Measurements from ENCODE around the gene PPP1R16B.

GRCh38 chr20:38842558-38842981, 37.1 kb downstream of the PPP1R16B start:
- TF ChIP-seq ZNF239 (tag by site-specific recombination; IDR thresholded peaks at IDR 0.05), result no peak
- TF ChIP-seq, protein P1, sequence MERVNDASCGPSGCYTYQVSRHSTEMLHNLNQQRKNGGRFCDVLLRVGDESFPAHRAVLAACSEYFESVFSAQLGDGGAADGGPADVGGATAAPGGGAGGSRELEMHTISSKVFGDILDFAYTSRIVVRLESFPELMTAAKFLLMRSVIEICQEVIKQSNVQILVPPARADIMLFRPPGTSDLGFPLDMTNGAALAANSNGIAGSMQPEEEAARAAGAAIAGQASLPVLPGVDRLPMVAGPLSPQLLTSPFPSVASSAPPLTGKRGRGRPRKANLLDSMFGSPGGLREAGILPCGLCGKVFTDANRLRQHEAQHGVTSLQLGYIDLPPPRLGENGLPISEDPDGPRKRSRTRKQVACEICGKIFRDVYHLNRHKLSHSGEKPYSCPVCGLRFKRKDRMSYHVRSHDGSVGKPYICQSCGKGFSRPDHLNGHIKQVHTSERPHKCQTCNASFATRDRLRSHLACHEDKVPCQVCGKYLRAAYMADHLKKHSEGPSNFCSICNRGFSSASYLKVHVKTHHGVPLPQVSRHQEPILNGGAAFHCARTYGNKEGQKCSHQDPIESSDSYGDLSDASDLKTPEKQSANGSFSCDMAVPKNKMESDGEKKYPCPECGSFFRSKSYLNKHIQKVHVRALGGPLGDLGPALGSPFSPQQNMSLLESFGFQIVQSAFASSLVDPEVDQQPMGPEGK (tag by site-specific recombination; IDR thresholded peaks at IDR 0.05), result no peak
- TF ChIP-seq, protein P2, sequence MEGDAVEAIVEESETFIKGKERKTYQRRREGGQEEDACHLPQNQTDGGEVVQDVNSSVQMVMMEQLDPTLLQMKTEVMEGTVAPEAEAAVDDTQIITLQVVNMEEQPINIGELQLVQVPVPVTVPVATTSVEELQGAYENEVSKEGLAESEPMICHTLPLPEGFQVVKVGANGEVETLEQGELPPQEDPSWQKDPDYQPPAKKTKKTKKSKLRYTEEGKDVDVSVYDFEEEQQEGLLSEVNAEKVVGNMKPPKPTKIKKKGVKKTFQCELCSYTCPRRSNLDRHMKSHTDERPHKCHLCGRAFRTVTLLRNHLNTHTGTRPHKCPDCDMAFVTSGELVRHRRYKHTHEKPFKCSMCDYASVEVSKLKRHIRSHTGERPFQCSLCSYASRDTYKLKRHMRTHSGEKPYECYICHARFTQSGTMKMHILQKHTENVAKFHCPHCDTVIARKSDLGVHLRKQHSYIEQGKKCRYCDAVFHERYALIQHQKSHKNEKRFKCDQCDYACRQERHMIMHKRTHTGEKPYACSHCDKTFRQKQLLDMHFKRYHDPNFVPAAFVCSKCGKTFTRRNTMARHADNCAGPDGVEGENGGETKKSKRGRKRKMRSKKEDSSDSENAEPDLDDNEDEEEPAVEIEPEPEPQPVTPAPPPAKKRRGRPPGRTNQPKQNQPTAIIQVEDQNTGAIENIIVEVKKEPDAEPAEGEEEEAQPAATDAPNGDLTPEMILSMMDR (tag by site-specific recombination; IDR thresholded peaks at IDR 0.05), result no peak
- TF ChIP-seq SP2 (tag by site-specific recombination; IDR thresholded peaks at IDR 0.05), result no peak
- no peak for TF ChIP-seq ZNF221 (tag by site-specific recombination; IDR thresholded peaks at IDR 0.05; ENCODE audit: borderline replicate concordance)
- TF ChIP-seq, protein P3, sequence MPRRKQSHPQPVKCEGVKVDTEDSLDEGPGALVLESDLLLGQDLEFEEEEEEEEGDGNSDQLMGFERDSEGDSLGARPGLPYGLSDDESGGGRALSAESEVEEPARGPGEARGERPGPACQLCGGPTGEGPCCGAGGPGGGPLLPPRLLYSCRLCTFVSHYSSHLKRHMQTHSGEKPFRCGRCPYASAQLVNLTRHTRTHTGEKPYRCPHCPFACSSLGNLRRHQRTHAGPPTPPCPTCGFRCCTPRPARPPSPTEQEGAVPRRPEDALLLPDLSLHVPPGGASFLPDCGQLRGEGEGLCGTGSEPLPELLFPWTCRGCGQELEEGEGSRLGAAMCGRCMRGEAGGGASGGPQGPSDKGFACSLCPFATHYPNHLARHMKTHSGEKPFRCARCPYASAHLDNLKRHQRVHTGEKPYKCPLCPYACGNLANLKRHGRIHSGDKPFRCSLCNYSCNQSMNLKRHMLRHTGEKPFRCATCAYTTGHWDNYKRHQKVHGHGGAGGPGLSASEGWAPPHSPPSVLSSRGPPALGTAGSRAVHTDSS (tag by site-specific recombination; IDR thresholded peaks at IDR 0.05), result no peak
- no peak for TF ChIP-seq ZNF311 (tag by site-specific recombination; IDR thresholded peaks at IDR 0.05; ENCODE audit: borderline replicate concordance)
- TF ChIP-seq YY1 (tag by site-specific recombination; IDR thresholded peaks at IDR 0.05), result no peak
- no peak for TF ChIP-seq ZNF138 (tag by site-specific recombination; IDR thresholded peaks at IDR 0.05; ENCODE audit: borderline replicate concordance)
- TF ChIP-seq ZBTB44 (tag by site-specific recombination; IDR thresholded peaks at IDR 0.05), result no peak
- TF ChIP-seq ELK4 (IDR thresholded peaks at IDR 0.05; ENCODE audit: borderline replicate concordance, low read depth, low read length), result no peak
- no peak for TF ChIP-seq ZNF654 (tag by site-specific recombination; IDR thresholded peaks at IDR 0.05; ENCODE audit: low read depth)
- no peak for TF ChIP-seq MYNN (tag by site-specific recombination; IDR thresholded peaks at IDR 0.05; ENCODE audit: borderline replicate concordance)
